Adrenal gland (tissue), 12 donors: ENCODE measurements around the gene ATG12. TPM values are rescaled to one million over a fixed set of nuclear protein-coding genes. Genes with fewer than 3 reads are reported as not detected.
"Not testable (repeated sequence)": the region's sequence is repeated elsewhere in the genome, so short reads cannot be mapped to it uniquely, and the experiment has no call there.

Source experiments
- DNase-seq, 7 donors: peaks; one replicate each; pipeline ENCODE4 v3.0.0-alpha.2; 2019 to 2020
- H3K27ac ChIP-seq, 5 donors: fragments of 200-600 bp; sonication (generic) in 4 of 5; 1 replicate in 3 of 5; 2 replicates in 2 of 5; pipeline versions ENCODE4 v1.5.1 to v1.8.0; 2016 to 2020; ENCODE audit warnings: mild to moderate bottlenecking in 1 of 5
- H3K27me3 ChIP-seq: fragments of 200-600 bp; 2 replicates; pipeline ENCODE4 v1.8.0; 2021
- H3K36me3 ChIP-seq, 2 donors: fragments of 200-600 bp; replicated peaks in 1 of 2; 1 replicate in 1 of 2; 2 replicates in 1 of 2; pipeline versions ENCODE4 v1.5.1 to v1.8.0; 2018 to 2022
- H3K4me1 ChIP-seq, 2 donors: fragments of 200-600 bp; replicated peaks in 1 of 2; 1 replicate in 1 of 2; 2 replicates in 1 of 2; pipeline versions ENCODE4 v1.5.1 to v1.8.0; 2018 to 2021
- H3K4me3 ChIP-seq, 4 donors: fragments of 200-600 bp; sonication (generic) in 3 of 4; one replicate each; pipeline ENCODE4 v1.5.1; 2016 to 2018
- H3K9me3 ChIP-seq, 3 donors: fragments of 200-600 bp; sonication (generic) in 1 of 3; replicated peaks in 1 of 3; 1 replicate in 2 of 3; 2 replicates in 1 of 3; pipeline versions ENCODE4 v1.5.1 to v1.8.0; 2016 to 2021
- POLR2A ChIP-seq, 2 donors: fragments of 450-650 bp; IDR thresholded peaks; one replicate each; pipeline ENCODE4 v1.6.1; 2017; ENCODE audit warnings: antibody characterized with exemption in 2 of 2, mild to moderate bottlenecking in 2 of 2, moderate library complexity in 1 of 2
- WGBS, 4 donors: extraction: QIAGEN DNeasy Blood & Tissue Kit in 2 of 4; methylation state at CpG; one replicate each; pipeline versions ENCODE4 v1.1.5 to v1.1.7; 2013 to 2017; 5-methylcytosine and 5-hydroxymethylcytosine counted together
- intact Hi-C, 2 donors: fragments of 100-400 bp; cut with DNase I; formaldehyde crosslinking; loops; one replicate each; pipeline versions ENCODE4 v1.14.1 to v1.15.0; 2022 to 2023
- polyA plus RNA-seq, 3 donors: library from polyadenylated mRNA; stranded (reverse); fragments of 200-250 nt in 2 of 3; fragments of 350-450 nt in 1 of 3; fragmentation: Illumina TruSeq in 1 of 3; extraction: RNeasy Lipid Tissue Mini Kit (QIAGEN cat#74804) in 1 of 3; gene quantifications; one replicate each; pipeline ENCODE4 v1.2.3, GENCODE V29; 2013 to 2014
- total RNA-seq, 9 donors: library from RNA; depleted of rRNA in 4 of 9; stranded (reverse); fragments of >200 nt in 4 of 9; fragments of 120-200 nt in 1 of 9; fragmentation: NEBNext Ultra II Directional in 1 of 9; extraction: Animal tissue kit (Norgen Biotek cat#: 25700) in 1 of 9; gene quantifications; one replicate each; pipeline versions ENCODE4 v1.1.0 to v1.2.4, GENCODE V29; 2013 to 2023
- TF ChIP-seq, protein P1 (sequence below), 6 experiments: fragments of 450-650 bp in 4 of 6; fragments of 200-600 bp in 2 of 6; sonication (generic) in 1 of 6; IDR thresholded peaks; 1 replicate in 5 of 6; 2 replicates in 1 of 6; pipeline versions ENCODE4 v1.5.1 to v1.8.0; 2016 to 2021; ENCODE audit warnings: antibody characterized with exemption in 6 of 6, mild to moderate bottlenecking in 2 of 6, moderate library complexity in 1 of 6
- donor health status: healthy with polysubstance abuse.
- donor health status: Bipolar disorder and iron deficiency.
- donor health status: DM: yes; HTN: yes; CAD: no.
- donor health status: DM: no; HTN: no; CAD: no.
- donor health status: DM: no; HTN: no; CAD: no.
- donor health status: DM: yes; HTN: yes; CAD: no.

The ATG12 gene
- total and polyA plus RNA-seq, 12 donors: 23.7 to 68.0 (median 41.1) TPM

GRCh38 chr5:115809946-115810345 lies 31.4 kb downstream of the ATG12 start:
- Histone ChIP-seq H3K4me3 (no peak overlapping the region), H3K36me3 (no peaks in the 10 kb centered on the region), H3K9me3 (no peaks in the 10 kb centered on the region), H3K27me3 (peaks cover 3% of the 10 kb centered on the region), H3K27ac (no peak overlapping the region), H3K4me1 (peaks cover 0 to 6% of the 10 kb centered on the region in 2 donors)
- TF ChIP-seq, protein P1, sequence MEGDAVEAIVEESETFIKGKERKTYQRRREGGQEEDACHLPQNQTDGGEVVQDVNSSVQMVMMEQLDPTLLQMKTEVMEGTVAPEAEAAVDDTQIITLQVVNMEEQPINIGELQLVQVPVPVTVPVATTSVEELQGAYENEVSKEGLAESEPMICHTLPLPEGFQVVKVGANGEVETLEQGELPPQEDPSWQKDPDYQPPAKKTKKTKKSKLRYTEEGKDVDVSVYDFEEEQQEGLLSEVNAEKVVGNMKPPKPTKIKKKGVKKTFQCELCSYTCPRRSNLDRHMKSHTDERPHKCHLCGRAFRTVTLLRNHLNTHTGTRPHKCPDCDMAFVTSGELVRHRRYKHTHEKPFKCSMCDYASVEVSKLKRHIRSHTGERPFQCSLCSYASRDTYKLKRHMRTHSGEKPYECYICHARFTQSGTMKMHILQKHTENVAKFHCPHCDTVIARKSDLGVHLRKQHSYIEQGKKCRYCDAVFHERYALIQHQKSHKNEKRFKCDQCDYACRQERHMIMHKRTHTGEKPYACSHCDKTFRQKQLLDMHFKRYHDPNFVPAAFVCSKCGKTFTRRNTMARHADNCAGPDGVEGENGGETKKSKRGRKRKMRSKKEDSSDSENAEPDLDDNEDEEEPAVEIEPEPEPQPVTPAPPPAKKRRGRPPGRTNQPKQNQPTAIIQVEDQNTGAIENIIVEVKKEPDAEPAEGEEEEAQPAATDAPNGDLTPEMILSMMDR (IDR thresholded peaks at IDR 0.05): no peak
- no peak for TF ChIP-seq POLR2A (IDR thresholded peaks at IDR 0.05)
- intact Hi-C loops: no loop called here
- WGBS, 4 donors: 60 to 82% (median 72%) methylated on average over 2 of the region's 2 CpGs
- no peak for DNase-seq

GRCh38 chr5:115808066-115808465 lies 33.3 kb downstream of the ATG12 start:
- H3K27ac ChIP-seq, H3K4me1 ChIP-seq, DNase-seq, H3K9me3 ChIP-seq, H3K36me3 ChIP-seq, H3K27me3 ChIP-seq, intact Hi-C loops, H3K4me3 ChIP-seq: not testable (repeated sequence)
- WGBS, 4 donors: 83 to 95% (median 92%) methylated on average over 2 of the region's 2 CpGs

DNA sequence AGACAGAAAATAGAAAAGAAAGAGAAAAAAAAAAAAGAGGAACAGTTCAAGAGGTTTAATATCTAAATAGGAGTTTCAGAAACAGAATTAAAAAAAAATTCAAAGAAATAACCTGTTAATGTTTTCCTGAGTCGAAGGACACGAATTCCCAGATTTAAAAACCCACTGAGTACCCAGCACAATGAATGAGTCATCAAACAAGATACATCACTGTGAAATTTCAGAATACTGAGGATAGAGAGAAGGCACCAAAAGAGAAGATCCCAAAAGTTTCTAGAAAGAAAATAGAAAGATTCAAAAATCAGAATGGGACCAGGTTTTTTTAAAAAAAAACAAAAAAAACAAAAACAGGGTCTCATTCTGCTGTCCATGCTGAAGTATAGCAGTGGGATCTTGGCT lies 33.7 kb downstream of the ATG12 start:
- Histone ChIP-seq H3K4me3 (no peak overlapping the region), H3K9me3 (no peaks in the 10 kb centered on the region), H3K36me3 (no peaks in the 10 kb centered on the region), H3K27me3 (no peaks in the 10 kb centered on the region), H3K4me1 (peaks cover 0 to 6% of the 10 kb centered on the region in 2 donors), H3K27ac (no peak overlapping the region)
- WGBS, 4 donors: 50 to 66% (median 63%) methylated on average over 2 of the region's 2 CpGs
- TF ChIP-seq POLR2A (IDR thresholded peaks at IDR 0.05): no peak
- TF ChIP-seq, protein P1 (IDR thresholded peaks at IDR 0.05): no peak
- no peak for DNase-seq
- intact Hi-C loops: no loop called here

GRCh38 chr5:115806986-115807653 lies 34.2 kb downstream of the ATG12 start:
- H3K4me3 ChIP-seq: no peak overlapping the region
- no peaks in the 10 kb centered on the region for H3K9me3 ChIP-seq
- H3K4me1 ChIP-seq: peaks cover 0 to 6% of the 10 kb centered on the region in 2 donors
- no peak overlapping the region for H3K27ac ChIP-seq
- H3K27me3 ChIP-seq: no peaks in the 10 kb centered on the region
- DNase-seq: no peak
- TF ChIP-seq, protein P1 (IDR thresholded peaks at IDR 0.05): no peak
- TF ChIP-seq POLR2A (IDR thresholded peaks at IDR 0.05): no peak
- no peaks in the 10 kb centered on the region for H3K36me3 ChIP-seq
- intact Hi-C loops: no loop called here
- WGBS, 4 donors: 41 to 54% (median 48%) methylated on average over 2 of the region's 2 CpGs

GRCh38 chr5:115801984-115802383 lies 39.4 kb downstream of the ATG12 start:
- Histone ChIP-seq H3K9me3 (no peaks in the 10 kb centered on the region), H3K4me3 (no peak overlapping the region), H3K27me3 (no peaks in the 10 kb centered on the region), H3K36me3 (no peaks in the 10 kb centered on the region), H3K27ac (no peak overlapping the region), H3K4me1 (peaks cover 5 to 10% of the 10 kb centered on the region in 2 donors)
- no peak for TF ChIP-seq POLR2A (IDR thresholded peaks at IDR 0.05)
- TF ChIP-seq, protein P1 (IDR thresholded peaks at IDR 0.05): no peak
- 68 to 80% (median 75%) methylated on average over 1 of the region's 1 CpG for WGBS, 4 donors
- no peak for DNase-seq
- intact Hi-C loops: no loop called here
